SIG-M5 treated with dmso at 0.1 percent for 504 hours (cell line): Measurements from ENCODE around the gene PELI2.
A peak's percentile ranks its signal among the peaks of the same experiment; 100 is the strongest.

Experiments used
- DNase-seq: peaks from one replicate; lab custom pipeline; 2025; ENCODE audit not compliant: unreplicated experiment; lab: John Stamatoyannopoulos, UW

PELI2 gene

DNA sequence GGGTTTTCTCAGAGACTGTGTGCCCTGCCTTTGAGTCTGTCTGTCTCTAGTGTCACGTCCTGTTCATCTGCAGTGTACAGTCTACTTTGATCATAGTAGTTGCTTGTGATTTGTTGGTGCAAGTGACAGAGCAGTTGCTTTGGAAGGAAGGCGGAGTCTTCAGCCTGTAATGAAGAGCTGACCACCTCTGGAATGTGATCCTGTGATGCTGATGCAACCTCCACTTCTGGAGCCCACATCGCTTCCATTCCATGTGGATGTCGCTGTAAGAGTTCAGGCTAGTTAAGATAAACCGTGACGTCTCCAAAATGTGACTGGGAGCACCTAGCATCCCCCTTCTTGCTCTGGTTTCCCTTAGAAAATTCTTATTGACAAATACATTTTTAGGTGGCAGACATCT, 51.8 kb downstream of the PELI2 start:
- DNase-seq, result no peak

DNA sequence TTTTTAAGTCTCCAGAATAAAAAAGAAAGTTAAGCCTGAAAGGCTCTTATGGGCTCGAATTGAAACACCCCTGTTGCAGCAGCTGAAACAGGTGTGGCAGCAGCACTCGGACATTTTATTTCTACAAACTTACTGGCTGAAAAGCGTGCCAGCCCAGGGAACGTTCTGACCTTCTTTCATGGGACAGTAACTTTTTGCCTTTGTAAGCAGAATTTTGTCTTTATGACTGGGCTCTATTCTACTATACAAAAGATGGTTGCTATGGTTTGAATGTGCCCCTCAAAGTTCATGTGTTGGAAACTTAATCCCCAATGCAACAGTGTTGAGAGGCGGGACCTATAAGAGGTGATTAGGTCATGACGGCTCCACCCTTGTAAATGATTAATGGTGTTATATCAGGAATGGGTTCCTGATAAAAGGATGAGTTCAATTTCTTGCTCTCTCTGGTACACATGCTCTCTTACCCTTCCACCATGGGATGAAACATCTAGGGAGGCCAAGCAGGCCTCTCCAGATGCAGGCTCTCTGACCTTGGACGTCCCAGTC, 52.7 kb downstream of the PELI2 start:
- DNase-seq, result no peak

DNA sequence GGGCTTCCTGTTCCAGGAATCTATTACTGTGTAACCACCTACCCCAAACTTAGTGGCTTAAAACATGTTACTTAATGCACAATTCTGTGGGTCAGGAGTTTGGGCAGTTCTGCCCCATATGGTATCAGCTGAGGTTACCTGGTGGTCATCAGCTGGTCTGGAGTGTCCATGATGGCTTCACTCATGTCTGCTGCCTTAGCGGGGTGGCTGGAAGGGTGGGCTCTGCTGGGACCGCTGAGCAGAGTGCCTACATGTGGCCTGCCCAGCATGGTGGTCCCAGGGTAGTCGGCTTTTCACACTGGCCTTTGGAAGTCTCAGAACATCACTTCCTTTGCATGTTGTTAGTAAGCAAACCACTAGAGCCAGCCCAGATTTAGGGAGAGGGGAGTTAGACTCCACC, 53.9 kb downstream of the PELI2 start:
- DNase-seq, result no peak

DNA sequence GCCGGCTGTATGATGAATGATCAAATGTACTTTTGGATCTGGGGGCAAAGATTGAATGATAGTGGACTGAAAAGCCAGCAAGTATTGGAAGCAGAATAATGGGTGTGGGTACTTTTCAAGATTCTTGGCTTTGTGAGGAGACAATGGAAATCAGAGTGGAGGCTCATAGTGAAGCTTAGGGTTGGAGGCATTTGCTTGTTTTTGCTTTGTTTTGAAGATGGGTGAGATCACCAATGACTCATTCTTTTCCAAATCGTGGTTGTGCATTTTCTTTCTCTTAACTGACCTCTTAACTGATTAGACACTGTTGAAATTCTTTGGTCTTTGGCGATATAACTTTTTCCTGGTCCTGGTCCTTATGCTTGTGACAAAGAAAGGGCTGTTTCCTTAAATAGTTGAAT, 54.4 kb downstream of the PELI2 start:
- DNase-seq, result no peak

DNA sequence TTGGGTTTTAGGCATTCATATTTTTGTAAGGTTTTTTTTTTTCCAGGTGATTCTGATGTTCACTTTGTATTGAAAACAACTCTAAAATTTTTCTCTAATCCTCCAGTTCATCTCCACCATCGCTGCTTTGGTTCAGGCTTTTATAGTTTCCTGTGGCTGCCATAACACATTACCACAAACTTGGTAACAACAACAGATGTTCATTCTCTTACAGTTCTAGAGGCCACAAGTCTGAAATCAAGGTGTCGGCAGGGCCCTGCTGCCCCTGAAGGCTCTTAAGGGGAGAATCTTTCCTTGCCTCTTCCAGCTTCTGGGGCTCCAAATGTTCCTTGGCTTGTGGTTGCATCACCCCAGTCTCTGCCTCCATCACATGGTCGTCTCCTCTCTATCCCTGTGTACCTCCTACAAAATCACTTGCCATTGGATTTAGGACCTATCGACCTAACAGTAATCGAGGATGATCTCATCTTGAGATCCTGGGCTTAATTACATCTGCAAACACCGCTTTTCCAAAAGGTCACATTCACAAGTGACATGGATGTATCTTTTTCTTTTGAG, 55.2 kb downstream of the PELI2 start:
- no peak for DNase-seq

DNA sequence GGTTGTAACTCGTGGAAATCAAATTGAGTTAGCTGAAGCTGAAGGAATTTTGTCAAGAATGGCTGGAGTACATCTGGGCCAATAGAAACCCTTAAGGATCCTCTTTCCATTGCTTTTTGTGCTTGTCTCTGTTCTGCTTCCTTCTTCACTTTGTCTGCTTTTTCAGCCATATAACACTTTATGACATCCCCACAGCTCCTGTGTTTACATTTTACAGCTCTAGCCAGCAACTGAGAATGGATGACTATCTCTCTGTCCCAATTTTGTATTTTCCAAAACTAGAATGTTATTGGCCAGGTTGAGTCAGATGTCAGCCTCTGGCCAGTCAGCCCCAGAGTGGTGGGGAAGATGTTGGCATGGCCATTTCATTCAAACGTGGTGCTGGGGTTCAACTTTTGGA, 57.6 kb downstream of the PELI2 start:
- no peak for DNase-seq

DNA sequence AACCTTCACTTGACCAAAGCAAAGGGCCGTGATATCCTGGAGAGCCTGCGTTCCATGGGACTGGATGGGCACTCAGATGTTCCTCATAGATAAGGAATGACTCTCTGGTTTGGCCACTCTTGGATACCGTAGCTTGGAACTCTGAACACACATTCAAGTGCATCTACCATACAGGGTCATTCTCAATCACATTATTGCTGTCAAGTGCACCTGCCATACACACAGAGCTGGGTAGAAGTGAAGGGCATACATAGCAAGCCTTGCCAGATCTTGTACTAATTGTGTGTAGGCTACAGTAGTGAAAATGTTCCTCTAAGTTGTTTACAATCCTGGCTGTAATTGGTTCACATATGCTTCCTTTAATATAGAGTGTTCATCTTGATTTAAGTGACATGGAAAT, 58.3 kb downstream of the PELI2 start:
- DNase-seq, result no peak

DNA sequence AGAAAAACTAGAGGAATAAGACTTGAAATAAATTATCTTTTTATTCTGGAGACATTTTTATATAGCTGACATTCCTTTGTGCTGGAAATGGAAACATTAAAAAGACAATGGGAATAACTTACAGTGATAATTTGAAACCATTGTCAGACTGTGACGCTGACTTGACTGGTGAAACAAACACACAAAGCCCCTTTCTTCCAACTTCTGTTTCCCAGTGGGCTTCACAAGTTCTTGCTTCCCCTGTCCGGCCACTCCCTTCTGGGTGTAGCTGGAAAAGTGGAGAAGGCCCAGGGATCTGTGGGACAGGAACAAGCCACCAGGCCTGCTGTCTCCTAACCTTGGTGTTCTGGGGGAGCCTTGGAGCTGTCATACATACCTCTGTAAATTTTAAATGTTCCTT, 58.8 kb downstream of the PELI2 start:
- no peak for DNase-seq

DNA sequence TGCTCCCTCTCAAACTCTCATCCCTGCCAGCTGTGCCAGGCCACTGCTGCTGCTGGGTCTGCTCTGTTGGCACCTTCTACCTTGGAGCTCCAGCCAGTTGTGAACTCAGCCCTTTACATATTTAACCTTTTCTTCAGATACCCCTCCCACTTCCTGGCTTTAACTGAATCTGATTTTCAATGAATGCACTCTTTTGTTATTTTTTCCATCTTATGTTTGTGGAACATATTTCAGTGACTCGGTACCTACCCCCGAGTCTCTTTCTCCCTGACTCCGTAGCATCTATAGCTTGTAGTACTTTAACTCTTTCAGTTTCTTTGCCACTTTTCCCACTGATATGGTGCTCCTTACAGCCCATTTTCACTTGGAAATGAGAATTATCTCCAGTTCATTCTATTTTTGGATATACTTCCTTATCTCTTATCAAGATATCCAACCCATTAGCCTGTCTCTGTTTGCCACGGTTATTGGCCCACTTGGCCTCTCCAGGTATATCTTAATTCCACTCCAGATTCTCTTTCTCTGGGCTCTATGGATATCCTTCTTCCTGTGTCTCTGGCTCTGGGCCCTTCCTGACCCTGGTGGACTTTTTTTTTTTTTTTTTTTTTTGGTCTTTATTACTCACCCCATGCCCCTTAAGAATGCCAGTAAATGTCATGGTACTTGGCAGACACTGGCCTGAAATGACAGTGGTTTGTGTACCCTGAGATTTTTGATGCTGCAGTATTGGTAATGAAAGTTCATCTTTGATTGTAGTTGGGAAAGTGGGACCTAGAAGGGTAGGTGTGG, 62.7 kb downstream of the PELI2 start:
- DNase-seq, result no peak

DNA sequence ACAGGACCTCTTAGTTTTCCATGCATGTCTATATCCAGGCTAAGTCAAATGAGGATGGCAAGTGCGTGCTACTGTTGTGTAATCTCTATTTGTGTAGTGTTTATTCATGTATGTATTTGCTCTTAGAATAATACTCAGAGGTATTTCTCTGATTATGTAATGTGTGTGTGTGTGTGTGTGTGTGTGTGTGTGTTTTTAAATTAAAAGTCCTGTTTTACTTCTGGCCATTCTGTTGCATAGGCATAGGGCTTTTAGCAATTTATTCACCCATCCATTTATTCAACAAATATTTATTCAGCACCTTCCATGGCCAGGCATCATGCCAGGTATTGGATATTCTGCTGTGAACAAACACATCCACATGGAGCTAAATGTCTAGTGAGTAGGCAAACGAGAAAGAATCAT, 63.5 kb downstream of the PELI2 start:
- DNase-seq, result peak; percentile 10

DNA sequence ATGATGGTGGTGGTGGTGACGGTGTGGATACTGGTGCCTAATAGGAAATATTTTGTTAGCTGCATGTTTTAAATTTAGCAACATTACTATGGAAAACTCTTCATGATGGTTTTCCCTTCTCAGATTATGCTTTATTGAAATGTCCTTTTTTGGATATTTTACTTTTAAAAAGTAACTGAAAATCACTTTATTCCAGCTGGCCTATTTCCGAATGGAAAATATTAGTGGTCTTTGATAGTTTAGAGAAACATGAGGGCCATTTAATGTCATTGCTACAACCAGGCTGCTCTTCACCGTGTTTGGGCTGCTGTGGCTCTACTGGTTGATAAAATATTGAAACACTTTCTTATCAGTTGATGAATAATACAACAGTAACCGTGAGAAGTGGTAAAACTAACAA, 64.2 kb downstream of the PELI2 start:
- DNase-seq, result no peak

DNA sequence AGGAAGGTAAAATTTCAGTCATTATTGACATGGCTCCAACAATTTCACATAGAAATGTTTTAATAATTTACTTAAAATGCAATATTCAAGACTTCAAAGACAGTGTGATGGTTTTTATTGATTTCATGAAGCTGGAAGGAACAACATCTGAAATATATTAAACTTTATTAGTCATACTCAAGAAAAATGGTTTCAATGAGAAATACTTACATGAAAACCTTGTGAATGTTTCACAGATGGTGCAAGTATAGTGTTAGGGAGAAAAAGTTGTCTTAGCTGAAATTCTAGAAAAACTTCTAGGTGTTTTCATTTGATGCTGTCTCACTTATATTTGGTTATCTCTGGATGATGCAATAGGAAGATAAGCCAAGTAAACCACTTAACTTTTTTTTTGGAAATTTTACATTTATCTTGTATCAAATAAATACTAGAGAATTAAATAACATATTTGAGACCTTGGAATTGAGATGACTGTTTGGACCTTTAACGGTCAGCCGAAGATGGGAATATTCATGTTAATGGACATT, 65.5 kb downstream of the PELI2 start:
- no peak for DNase-seq

DNA sequence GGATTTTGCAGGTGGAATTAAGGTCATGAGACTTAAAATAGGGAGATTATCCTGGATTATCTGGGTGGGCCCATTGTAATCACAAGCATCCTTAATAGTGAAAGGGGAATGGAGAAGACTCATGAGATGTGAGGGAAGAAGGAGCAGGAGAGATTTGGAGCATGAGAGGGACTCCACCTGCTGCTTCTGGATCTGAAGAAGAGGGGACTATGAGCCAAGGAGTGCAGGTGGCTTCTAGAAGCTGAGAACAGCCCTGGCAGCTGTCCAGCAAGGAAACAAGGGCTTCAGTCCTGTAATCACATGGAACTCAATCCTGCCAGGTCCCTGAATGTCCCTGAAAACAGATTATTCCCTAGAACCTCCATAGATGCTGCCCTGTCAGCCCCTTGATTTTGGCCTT, 67.8 kb downstream of the PELI2 start:
- DNase-seq, result no peak

DNA sequence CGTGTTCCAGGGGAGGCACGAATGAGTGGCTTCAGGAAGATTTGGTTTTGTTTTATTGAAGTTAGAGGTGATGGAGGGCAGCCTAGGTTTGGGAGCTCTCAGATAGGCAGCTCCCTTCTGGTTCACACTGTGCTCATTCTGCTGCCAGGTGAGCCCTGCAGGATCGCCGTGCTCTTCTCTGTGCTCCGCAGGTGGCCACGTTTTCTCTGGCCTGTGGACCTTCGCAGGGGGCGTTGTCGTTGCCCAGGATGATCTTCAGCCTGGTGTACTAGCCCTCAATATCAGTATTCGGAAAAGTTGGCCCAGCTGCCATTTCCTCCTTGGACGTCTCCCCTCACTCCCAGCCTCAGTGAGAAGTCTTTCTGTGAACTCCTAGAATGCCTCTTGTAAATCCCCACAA, 69.5 kb downstream of the PELI2 start:
- DNase-seq, result no peak

DNA sequence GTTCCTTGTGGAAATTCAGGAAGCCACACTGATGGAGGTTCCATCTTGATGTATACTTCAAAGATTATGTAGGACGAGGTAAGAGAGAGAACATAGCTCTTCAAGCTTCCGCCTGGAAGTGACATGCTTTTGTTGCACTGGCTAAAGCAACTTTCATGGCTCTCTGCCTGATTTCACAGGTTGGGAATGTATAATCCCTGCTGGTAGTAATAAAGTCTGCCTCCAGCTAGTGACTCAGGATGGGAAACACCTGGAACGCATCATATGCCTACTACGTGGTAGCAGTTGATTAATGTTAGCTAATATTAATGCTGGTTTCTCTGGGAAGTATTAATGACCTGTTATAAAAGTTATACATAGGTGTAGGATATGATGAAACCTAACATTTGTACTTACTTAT, 71.1 kb downstream of the PELI2 start:
- DNase-seq, result no peak

DNA sequence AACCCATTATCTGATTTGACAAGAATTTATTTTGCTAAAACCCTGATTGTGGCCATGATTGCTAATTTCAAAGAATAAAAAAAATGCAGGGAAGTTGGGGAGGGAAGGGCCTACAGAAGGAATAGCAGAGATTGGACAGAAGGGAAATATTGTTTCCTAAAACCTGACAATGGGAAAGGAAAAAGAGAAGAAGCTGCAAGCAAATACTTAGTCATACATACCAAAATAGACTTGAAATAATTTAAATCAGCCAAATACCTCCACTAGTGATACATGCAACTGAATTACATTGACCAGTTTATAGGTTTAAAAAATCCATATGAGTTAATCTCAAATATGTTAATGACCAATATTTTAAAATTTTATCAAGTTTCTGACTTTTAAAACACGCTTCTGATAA, 75.1 kb downstream of the PELI2 start:
- DNase-seq, result no peak

DNA sequence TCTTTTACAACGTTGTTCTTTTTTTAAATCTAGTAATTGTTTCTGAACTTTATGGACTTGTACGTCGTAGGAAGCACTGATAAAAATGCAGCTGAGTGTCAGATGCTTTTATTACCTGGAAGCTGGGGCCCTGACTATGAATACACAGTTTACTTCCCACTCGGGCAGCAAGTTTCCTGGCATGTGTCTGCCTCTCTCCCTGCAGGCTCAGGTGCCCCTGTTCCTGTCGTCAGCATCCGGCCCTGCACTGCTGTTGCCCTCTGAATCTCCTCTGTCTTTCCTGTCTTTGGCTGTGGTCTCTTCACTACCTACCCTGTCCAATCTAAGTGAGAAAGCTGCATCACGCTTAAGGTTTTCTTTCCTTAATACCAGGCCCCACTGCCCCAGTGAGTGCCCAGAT, 75.8 kb downstream of the PELI2 start:
- DNase-seq, result no peak

DNA sequence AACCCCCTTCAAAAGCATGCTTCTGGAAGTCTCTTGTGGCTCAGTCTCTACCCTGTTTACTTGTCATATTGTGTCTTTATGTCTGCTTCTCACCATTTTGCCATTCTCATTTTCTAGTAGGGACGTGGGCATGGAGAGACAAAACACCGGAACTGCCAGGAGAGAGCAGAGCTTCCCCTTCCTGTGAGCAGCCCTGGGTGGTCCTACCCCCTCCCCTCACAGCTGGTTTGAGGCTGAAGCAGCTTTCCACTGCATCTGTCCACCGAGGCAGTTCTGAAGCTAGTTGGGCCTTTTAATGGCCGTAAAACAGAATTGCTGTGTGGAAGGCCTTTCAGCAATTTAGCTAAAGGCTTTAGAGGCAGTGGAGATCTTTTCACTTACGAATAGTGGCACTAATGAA, 77.0 kb downstream of the PELI2 start:
- DNase-seq, result no peak

DNA sequence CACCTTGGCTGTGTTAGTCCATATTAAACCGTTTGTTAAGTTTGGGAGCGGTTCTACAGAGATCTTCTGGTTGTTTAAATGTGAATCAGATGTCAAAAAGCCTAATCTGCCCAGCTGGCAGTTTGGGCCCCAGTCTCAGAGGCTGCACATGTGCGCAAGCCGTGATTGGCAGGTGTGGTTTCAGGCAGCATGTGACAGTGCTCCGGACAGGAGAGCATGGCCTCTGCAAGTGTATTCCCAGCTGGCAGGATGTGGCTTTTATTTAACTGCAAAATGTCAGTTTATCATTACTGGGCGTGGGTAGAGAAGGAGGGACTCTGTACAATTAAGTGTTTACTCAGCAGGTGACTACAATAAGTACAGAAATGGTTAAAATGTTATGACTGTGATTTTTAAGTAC, 77.5 kb downstream of the PELI2 start:
- DNase-seq, result no peak

DNA sequence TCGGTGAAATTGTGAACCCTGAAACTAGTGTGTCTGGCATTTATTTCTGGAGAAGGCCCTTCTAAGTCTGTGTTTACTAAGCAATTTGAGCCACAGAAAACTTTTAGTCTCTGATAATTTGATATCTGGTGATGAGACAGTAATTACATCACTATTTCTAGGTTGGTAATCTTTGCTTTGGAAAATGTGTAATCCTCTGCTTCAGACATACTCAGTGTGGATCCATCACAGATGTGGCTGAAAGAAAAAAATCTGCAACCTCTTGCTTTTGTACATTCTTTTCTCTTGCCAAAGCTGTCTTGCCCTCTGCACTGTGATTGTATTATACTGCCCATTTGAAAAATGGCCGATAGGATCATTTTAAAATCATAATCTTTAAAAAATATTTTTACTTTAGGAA, 78.1 kb downstream of the PELI2 start:
- no peak for DNase-seq

DNA sequence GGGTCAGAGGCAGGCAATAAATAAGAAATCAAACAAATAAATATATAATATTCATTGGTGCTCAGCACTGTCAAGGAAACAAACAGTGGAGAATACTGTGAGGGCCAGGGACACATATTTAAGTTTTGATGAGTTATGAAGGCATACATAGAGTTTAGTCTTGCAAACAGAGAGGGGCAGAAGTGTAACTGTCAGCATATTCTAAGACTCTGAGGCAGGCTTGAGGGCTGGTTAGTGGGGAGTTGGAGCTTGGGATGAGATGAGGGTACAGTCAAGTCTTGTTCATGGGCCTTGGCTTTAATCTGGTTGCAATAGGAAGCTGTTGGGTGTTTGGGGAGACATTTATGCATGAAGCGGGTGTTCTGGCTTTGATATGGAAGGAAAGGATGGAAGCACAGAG, 78.9 kb downstream of the PELI2 start:
- DNase-seq, result no peak

DNA sequence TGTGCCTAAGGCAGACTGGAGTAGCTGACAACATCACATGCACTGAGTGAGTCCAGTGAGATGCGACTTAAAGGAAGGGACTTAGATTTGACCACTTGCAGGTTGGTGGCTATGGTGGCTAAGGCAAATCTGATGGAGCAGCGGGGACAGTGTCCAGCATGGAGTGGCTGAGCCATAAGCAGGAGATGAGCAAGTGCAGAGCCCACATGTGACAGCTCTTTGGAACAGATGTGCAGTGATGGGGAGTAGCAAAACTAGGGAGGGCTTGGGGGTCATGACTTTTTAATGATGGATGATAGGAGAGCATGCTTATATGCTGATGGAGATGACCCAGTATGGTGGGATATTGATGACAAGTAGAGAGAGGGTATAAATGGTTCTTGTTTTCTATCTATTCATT, 80.2 kb downstream of the PELI2 start:
- DNase-seq, result no peak
